RCC 7860 (cell line): ENCODE measurements around the gene ARHGAP33.

Source experiments
- DNase-seq: peaks from one replicate; pipeline ENCODE4 v3.0.0-alpha.2; 2015; ENCODE audit warnings: low spot score
- FAIRE-seq: peaks from 2 replicates; lab custom pipeline; 2012; peaks lifted over from hg19 to GRCh38; lab: Jason Lieb, UNC

Gene ARHGAP33

GRCh38 chr19:35775298-35776101 is at the start of gene ARHGAP33:
Gene ARHGAP33 (plus strand): TSS chr19:35775564. CDS start chr19:35775659, 95 bp downstream.
- FAIRE-seq (peak; percentile 67), DNase-seq (peak; percentile 85)

DNA sequence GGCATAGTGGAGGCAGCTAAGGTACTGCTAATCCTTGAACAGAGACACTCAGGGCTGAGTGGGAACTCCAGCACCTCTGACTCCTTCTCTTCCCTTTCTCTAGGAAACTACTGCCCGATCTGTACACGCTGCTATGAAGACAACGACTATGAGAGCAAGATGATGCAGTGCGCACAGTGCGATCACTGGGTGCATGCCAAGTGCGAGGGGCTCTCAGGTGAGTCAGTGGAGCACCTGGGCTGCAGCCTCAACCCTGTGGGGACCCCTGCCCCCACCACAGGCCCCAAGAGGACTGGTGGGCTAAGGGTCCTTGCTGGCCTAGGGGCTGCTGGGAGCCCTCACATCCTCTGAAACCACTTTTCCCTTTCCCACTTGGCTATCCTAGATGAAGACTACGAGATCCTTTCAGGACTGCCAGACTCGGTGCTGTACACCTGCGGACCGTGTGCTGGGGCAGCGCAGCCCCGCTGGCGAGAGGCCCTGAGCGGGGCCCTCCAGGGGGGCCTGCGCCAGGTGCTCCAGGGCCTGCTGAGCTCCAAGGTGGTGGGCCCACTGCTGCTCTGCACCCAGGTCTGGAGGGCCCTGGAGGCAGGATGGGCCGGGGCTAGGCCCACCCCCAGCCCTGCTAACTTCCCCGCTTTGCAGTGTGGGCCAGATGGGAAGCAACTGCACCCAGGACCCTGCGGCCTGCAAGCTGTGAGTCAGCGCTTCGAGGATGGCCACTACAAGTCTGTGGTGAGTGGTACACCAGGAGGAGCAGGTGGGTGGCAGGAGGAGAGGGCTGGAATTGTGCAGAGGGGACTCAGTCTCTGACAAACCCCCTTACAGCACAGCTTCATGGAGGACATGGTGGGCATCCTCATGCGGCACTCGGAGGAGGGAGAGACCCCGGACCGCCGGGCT is 48.1 kb upstream of the ARHGAP33 start:
- DNase-seq (no peak), FAIRE-seq (no peak)

- DNase-seq (no peak), FAIRE-seq (no peak)
These were observed 47.2 kb upstream of the ARHGAP33 start for GRCh38 chr19:35727956-35728706.

GRCh38 chr19:35729021-35729420 is 46.3 kb upstream of the ARHGAP33 start:
- DNase-seq (no peak), FAIRE-seq (no peak)

DNA sequence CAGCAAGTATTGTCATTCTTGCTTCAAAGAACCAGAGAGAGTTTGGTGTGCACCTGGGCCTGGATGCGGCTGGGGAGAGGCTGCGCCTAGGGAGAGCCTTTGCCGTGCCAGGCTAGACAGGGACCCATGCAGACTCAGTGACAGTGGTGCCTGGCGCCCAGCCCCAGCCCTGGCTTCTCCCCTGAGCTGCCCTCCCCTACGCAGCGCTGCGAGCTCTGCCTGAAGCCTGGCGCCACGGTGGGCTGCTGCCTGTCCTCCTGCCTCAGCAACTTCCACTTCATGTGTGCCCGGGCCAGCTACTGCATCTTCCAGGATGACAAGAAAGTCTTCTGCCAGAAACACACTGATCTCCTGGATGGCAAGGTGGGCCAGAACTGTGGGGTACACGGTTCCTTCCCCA is 45.6 kb upstream of the ARHGAP33 start:
- FAIRE-seq (no peak), DNase-seq (no peak)

GRCh38 chr19:35730326-35730725 is 45.0 kb upstream of the ARHGAP33 start:
- DNase-seq, result no peak

GRCh38 chr19:35731353-35731752 is 44.0 kb upstream of the ARHGAP33 start:
- FAIRE-seq (no peak), DNase-seq (no peak)

More at GRCh38 chr19:35730326-35730725, 45.0 kb upstream of the ARHGAP33 start:
- FAIRE-seq, result no peak

DNA sequence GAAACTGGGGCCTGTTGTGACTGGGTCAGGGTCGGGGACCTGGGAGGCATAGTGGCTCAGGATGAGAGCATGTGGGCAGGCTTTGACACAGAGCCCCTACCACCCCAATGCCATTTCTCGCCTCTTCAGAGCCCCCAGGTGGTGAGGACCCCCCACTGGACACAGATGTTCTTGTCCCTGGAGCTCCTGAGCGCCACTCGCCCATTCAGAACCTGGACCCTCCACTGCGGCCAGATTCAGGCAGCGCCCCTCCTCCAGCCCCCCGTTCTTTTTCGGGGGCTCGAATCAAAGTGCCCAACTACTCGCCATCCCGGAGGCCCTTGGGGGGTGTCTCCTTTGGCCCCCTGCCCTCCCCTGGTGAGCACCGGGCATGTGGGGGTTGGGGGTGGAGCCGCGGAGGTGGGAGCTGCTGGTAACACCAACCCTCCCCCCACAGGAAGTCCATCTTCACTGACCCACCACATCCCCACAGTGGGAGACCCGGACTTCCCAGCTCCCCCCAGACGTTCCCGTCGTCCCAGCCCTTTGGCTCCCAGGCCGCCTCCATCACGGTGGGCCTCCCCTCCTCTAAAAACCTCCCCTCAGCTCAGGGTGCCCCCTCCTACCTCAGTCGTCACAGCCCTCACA is 43.5 kb upstream of the ARHGAP33 start:
- no peak for DNase-seq
- FAIRE-seq, result no peak

- no peak for FAIRE-seq
- no peak for DNase-seq
These were observed 42.7 kb upstream of the ARHGAP33 start for GRCh38 chr19:35732540-35733179.

GRCh38 chr19:35733180-35734125 is 41.9 kb upstream of the ARHGAP33 start:
- FAIRE-seq (no peak), DNase-seq (no peak)

- DNase-seq (no peak), FAIRE-seq (no peak)
These were observed 41.1 kb upstream of the ARHGAP33 start for GRCh38 chr19:35734273-35734672.

DNA sequence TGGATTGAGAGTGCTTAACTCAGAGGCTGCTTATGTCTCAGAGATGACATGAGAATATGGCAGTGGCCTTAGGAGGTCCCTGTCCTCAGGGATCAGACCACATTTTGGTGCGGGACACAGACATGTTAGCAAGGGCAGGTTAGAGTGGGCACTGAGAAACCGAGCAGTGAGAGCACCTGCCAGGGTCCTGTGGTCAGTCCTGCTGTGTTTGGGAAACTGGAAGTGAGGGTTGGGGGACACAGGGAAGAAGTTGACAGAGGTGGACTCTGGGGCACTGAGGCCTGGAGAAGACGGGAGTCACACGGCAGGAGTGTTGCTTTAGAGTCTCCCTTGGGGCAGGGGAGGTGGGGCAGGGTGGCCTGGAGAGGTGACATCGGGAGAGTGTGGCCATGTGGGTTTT is 40.5 kb upstream of the ARHGAP33 start:
- FAIRE-seq, result no peak
- DNase-seq, result no peak

GRCh38 chr19:35736913-35737886 is 38.2 kb upstream of the ARHGAP33 start:
- FAIRE-seq (no peak), DNase-seq (no peak)

DNA sequence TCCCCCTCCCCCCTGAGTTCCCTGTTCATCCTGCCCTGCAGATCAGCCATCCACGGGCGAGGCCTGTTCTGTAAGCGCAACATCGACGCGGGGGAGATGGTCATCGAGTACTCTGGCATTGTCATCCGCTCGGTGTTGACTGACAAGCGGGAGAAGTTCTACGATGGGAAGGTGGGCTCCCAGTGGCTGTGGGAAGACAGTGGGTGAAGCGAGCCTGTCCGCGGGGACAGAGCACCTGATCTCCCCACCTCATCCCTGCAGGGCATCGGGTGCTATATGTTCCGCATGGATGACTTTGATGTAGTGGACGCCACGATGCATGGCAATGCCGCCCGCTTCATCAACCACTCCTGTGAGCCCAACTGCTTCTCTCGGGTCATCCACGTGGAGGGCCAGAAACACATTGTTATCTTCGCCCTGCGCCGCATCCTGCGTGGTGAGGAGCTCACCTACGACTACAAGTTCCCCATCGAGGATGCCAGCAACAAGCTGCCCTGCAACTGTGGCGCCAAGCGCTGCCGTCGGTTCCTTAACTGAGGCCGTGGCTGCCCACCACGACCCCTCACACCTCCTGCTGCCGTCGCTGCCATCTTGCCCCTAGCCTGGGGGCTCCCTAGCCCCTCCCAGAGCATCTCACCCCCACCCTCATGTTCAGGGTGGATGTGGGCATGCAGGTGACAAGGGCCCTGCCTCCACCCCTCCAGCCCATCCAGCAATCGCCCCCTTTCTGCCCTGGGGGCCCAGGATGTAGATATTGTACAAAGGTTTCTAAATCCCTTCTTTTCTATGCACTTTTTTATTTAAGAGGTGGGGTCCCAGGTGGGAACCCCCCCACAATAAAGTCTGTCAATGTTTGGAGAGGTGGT is 37.1 kb upstream of the ARHGAP33 start:
- DNase-seq (no peak), FAIRE-seq (no peak)

- DNase-seq, result no peak
These were observed 36.5 kb upstream of the ARHGAP33 start for GRCh38 chr19:35738887-35739229.

DNA sequence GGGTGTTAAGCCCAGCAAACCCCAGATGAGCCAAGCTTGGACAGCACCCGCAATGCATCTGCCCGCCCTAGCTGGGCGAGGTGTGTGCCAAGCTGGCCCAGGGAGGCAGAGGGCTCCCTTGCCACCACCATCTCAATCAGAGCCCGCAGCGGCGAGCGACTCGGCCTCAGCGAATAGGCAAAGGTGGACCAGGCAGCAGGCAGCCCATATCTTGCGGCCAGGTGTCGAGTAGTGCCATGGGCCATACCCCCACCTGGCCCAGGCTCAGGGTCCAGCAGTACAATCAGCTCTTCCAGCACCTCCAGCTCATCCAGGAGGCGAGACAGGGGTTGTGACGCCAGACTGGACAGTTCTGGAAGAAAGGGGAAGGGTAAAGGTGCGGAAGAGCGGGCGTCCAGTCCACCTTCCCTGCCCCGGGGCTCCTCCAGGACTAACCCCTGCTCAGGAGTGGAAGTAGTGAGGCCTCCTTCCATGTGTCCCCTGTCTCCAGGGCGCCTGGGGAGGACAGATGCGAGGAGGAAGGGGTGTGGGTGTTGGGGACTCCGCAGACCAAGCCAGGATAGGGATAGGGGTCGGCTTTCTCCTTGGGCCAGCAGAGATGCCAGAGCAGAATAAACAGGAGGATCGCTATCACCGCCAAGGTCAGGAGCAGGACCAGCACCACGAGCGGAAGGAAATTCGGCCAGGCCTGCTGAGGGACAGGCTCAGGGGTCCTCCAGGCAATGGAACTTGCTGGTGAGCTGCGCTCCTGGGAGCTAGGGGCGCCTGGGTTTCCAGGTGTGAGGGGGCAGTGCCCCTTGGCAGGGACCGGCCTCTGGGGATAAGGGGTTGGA is 35.9 kb upstream of the ARHGAP33 start:
- FAIRE-seq (no peak), DNase-seq (no peak)

More at GRCh38 chr19:35738887-35739229, 36.5 kb upstream of the ARHGAP33 start:
- no peak for FAIRE-seq
